Nephron (organoid): ENCODE data around the gene HSBP1L1.

Experiments
- H3K27ac Mint-ChIP-seq, 3 experiments: 2 replicates each; pipeline ENCODE4 v1.8.0; 2020; ENCODE audit warnings: mixed read lengths in 3 of 3, mild to moderate bottlenecking in 2 of 3, moderate library complexity in 1 of 3
- H3K27me3 Mint-ChIP-seq: 2 replicates; pipeline ENCODE4 v1.8.0; 2021; ENCODE audit warnings: low read depth, mild to moderate bottlenecking, moderate library complexity, mixed read lengths
- H3K36me3 Mint-ChIP-seq: 2 replicates; pipeline ENCODE4 v1.8.0; 2020; ENCODE audit warnings: low read depth, mixed read lengths
- H3K4me1 Mint-ChIP-seq: 2 replicates; pipeline ENCODE4 v1.8.0; 2020; ENCODE audit warnings: mixed read lengths
- H3K4me3 Mint-ChIP-seq, 3 experiments: 2 replicates each; pipeline ENCODE4 v1.8.0; 2020; ENCODE audit warnings: mild to moderate bottlenecking in 3 of 3, mixed read lengths in 3 of 3, moderate library complexity in 2 of 3
- H3K9me3 Mint-ChIP-seq: 2 replicates; pipeline ENCODE4 v1.8.0; 2020; ENCODE audit warnings: mixed read lengths
- TF ChIP-seq, protein P1 (sequence below), 3 experiments: fragments of 200-600 bp; sonication (generic); IDR thresholded peaks; one replicate each; pipeline ENCODE4 v1.5.0; 2021; ENCODE audit warnings: antibody characterized with exemption in 3 of 3; ENCODE audit not compliant: unreplicated experiment in 3 of 3

The HSBP1L1 gene

DNA sequence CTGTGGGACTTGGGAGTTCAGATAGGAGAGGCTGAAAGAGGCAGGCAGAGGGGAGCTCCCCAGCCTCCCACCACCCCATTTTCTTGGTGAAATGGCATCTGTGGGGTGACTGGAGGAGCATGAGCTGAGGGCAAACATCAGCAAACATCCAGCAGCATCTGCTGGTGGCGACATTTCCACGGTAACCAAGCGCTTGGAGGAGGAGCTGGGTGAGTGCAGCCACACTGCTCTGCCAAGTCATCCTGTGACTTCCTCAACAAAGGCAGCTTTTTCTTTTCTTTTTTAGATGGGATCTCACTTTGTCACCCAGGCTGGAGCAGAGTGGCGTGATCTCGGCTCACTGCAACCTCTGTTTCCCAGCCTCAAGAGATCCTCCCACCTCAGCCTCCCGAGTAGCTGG lies 18.3 kb downstream of the HSBP1L1 start:
- Mint-ChIP-seq H3K4me1 (peaks cover 35% of the 10 kb centered on the region), H3K4me3 (no peak overlapping the region), H3K36me3 (peaks cover 45% of the 10 kb centered on the region), H3K27ac (no peak overlapping the region), H3K27me3 (no peaks in the 10 kb centered on the region), H3K9me3 (no peaks in the 10 kb centered on the region)
- TF ChIP-seq, protein P1, sequence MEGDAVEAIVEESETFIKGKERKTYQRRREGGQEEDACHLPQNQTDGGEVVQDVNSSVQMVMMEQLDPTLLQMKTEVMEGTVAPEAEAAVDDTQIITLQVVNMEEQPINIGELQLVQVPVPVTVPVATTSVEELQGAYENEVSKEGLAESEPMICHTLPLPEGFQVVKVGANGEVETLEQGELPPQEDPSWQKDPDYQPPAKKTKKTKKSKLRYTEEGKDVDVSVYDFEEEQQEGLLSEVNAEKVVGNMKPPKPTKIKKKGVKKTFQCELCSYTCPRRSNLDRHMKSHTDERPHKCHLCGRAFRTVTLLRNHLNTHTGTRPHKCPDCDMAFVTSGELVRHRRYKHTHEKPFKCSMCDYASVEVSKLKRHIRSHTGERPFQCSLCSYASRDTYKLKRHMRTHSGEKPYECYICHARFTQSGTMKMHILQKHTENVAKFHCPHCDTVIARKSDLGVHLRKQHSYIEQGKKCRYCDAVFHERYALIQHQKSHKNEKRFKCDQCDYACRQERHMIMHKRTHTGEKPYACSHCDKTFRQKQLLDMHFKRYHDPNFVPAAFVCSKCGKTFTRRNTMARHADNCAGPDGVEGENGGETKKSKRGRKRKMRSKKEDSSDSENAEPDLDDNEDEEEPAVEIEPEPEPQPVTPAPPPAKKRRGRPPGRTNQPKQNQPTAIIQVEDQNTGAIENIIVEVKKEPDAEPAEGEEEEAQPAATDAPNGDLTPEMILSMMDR (IDR thresholded peaks at IDR 0.05; ENCODE audit: unreplicated experiment in 3 of 3) = no peak

DNA sequence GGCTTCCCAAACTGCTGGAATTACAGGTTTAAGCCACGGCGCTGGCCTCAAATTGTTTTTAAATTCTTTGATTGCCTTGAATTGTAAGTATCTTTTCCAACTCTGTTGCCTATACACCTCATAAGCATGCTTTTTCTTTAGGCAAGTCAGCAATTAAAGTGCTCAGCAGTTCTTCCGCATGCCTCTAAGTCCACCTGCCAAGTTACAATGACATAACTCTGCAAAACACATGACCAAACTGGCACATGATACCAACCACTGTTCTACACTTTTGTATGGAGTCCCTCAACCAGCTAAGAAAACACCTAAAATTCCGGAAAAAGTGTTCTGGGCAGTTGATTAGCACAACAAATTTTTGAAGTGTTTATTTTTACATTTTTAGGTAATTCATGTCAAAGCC lies 18.8 kb downstream of the HSBP1L1 start:
- Mint-ChIP-seq H3K4me1 (peaks cover 36% of the 10 kb centered on the region), H3K4me3 (no peak overlapping the region), H3K9me3 (no peaks in the 10 kb centered on the region), H3K27me3 (no peaks in the 10 kb centered on the region), H3K36me3 (peaks cover 41% of the 10 kb centered on the region), H3K27ac (no peak overlapping the region)
- TF ChIP-seq, protein P1 (IDR thresholded peaks at IDR 0.05; ENCODE audit: unreplicated experiment in 3 of 3) = no peak

- TF ChIP-seq, protein P1 (IDR thresholded peaks at IDR 0.05; ENCODE audit: unreplicated experiment in 3 of 3) = no peak
- H3K36me3 Mint-ChIP-seq = peaks cover 41% of the 10 kb centered on the region
- H3K9me3 Mint-ChIP-seq = no peaks in the 10 kb centered on the region
- H3K4me3 Mint-ChIP-seq = no peak overlapping the region
- peaks cover 36% of the 10 kb centered on the region for H3K4me1 Mint-ChIP-seq
- H3K27ac Mint-ChIP-seq = no peak overlapping the region
- no peaks in the 10 kb centered on the region for H3K27me3 Mint-ChIP-seq
Observed at GRCh38 chr18:79983793-79984192, 19.4 kb downstream of the HSBP1L1 start.

GRCh38 chr18:79985172-79985571 lies 20.7 kb downstream of the HSBP1L1 start:
- no peaks in the 10 kb centered on the region for H3K9me3 Mint-ChIP-seq
- H3K27ac Mint-ChIP-seq = no peak overlapping the region
- peaks cover 36% of the 10 kb centered on the region for H3K4me1 Mint-ChIP-seq
- TF ChIP-seq, protein P1 (IDR thresholded peaks at IDR 0.05; ENCODE audit: unreplicated experiment in 3 of 3) = no peak
- H3K36me3 Mint-ChIP-seq = peaks cover 33% of the 10 kb centered on the region
- no peaks in the 10 kb centered on the region for H3K27me3 Mint-ChIP-seq
- peak overlapping the region in 2 of 3 experiments; percentile 29 to 80 for H3K4me3 Mint-ChIP-seq

GRCh38 chr18:79986726-79987125 lies 22.3 kb downstream of the HSBP1L1 start:
- TF ChIP-seq, protein P1 (IDR thresholded peaks at IDR 0.05; ENCODE audit: unreplicated experiment in 3 of 3) = no peak
- Mint-ChIP-seq H3K36me3 (peaks cover 28% of the 10 kb centered on the region), H3K4me3 (peak overlapping the region; percentile 91 to 95 (median 94)), H3K4me1 (peaks cover 30% of the 10 kb centered on the region), H3K27ac (peak overlapping the region; percentile 65 to 90 (median 77)), H3K9me3 (no peaks in the 10 kb centered on the region), H3K27me3 (no peaks in the 10 kb centered on the region)

- Mint-ChIP-seq H3K9me3 (no peaks in the 10 kb centered on the region), H3K4me3 (peak overlapping the region; percentile 91 to 95 (median 94)), H3K27me3 (no peaks in the 10 kb centered on the region), H3K4me1 (peaks cover 23% of the 10 kb centered on the region), H3K36me3 (peaks cover 22% of the 10 kb centered on the region), H3K27ac (peak overlapping the region; percentile 77 to 98 (median 90))
- TF ChIP-seq, protein P1 (IDR thresholded peaks at IDR 0.05; ENCODE audit: unreplicated experiment in 3 of 3) = no peak
Observed at GRCh38 chr18:79987566-79987965, 23.1 kb downstream of the HSBP1L1 start.
